ENCODE results near the gene C2CD4D. TPM values are rescaled to one million over a fixed set of nuclear protein-coding genes. Genes with fewer than 3 reads are reported as not detected.

C2CD4D gene
- total RNA-seq = not detected

DNA sequence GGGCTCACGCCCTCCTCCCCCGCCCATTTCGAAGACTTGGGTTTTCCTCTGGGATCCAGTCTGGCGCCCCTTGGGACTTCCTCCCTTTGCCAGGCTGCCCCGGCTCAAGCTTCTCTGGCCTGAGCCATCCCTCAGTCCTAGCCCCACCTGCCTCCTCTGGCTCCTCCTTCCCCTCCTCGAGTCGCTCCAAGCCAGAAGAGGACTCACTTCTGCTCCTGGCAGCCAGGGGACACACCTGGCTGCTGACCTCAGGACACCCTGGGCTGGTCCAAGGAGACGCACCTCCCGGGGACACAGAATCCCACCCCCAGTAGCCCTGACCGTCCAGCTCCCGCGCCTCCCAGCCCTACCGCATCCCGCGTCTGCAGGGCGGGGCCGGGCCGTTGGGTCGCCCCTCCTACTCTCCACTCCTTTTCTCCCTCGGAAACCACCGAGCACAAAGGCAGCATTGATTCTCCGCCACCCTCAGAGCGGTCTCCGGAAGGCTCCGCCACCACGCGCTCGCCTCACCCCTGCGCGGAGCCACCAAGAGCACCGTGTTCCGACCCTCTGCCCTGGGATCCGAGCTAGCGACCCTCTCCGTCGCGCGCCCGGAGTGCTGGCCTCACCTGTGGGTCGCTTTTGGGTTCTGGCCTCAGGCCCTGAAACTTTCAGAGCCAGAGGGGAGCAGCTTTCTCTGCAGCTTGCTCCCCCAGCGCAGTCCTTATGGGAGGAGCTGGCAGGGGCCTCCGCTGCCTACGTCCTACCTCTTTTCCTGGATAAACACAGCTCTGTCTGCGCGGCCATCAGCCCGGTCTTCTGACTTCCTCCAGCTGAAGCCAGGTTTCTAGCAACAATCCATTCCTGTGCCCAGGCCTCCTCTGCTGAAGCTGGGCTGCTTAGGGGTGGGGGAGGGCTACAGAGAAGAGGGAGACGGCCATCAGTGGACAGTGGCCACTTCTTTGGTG is at the start of gene C2CD4D:
Gene C2CD4D (minus strand): TSS at position 364 of the 947 bp plus-strand sequence. CDS start 831 bp downstream, outside the sequence.

DNA sequence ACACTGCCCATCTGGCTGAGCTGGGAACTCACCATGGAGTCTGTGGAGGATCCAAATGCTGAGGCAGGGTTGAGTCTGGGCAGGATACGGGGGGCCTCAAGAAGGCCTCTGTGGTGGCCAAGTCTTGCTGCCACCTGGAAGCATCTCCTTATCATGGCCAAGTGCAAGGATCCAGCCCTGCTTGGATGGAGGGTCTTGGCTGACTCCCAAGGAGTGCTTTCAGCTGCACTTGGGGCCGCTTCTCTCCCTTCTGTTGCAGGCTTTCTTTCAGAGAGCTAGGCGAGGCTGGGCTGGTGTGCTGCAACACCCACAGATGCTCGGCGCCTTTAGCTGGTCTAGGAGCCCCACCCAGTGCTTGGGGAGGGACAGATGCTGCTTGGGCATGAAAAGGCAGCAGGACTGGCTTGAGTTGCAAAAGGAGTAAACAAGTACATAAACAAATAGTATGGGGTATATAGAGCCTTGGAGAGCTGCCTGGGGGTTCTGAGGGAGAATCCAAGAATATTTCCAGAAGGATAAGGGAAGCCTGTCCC is 13.9 kb upstream of the C2CD4D start, which contains the start of gene THEM5:
Gene THEM5 (minus strand): TSS at position 302 of the 533 bp plus-strand sequence. CDS start 147 bp downstream, at position 155.

DNA sequence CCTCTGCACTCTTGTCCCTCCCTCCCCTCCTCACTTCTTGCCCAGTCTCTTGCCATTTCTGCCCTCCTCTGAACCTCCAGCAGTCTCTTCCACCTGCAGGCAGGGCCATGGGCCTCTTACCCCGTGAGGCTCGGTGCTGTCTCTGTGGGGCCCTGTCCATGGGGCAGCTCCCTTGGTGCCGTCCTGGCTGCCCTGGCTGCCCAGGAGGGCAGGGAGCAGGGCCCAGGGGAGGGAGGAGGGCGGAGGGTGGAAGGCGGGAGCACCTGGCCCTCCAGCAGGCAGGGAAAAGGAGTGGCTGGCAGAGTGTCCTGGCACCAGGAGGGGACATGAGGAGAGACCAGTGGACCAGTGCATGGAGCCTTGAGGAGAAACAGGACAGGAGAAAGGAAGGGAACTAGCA is 8.0 kb downstream of the C2CD4D start, which contains the start of gene RORC:
Gene RORC (minus strand): TSS at position 198 of the 400 bp plus-strand sequence. CDS start 38 bp downstream, at position 160.

DNA sequence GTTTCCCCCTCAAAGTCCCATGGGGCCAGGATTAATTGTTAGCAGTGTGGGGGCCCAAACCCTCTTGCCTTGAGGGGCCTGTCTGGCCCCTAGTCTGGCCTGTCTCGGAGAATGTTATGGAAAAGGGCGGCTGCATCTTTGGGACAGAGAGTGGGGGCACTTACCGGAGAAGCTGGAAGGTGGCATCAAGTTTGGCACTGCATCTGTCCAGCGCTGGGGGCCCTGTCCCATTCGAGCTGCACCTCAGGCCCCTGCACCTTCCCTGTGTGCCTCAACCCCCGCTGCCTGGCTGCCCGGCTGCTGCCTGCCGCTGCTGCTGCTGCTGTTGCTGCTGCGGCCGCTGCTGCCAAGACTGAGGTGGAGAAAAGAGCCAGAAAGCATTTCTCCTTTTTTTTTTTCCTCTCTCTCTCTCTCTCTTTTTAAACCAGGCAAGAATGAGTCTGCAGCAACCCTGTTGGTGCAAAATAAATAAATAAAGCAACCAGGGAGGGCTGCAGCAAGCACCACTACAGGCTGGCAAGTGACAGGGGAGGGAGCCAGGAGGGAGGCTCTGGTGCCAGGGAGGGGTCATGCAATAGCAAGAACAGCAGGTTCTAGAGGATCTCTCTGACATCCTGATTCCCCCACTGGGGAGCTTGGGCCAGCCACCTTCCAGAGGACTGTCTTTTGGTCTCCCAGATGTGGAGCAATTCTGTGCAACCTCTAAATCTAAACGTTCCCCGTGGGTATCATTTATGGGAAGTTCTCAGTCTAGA is 34.4 kb downstream of the C2CD4D start, which contains the start of gene LINGO4:
Gene LINGO4 (minus strand): TSS at position 354 of the 755 bp plus-strand sequence. CDS start 2,715 bp downstream, outside the sequence.

DNA sequence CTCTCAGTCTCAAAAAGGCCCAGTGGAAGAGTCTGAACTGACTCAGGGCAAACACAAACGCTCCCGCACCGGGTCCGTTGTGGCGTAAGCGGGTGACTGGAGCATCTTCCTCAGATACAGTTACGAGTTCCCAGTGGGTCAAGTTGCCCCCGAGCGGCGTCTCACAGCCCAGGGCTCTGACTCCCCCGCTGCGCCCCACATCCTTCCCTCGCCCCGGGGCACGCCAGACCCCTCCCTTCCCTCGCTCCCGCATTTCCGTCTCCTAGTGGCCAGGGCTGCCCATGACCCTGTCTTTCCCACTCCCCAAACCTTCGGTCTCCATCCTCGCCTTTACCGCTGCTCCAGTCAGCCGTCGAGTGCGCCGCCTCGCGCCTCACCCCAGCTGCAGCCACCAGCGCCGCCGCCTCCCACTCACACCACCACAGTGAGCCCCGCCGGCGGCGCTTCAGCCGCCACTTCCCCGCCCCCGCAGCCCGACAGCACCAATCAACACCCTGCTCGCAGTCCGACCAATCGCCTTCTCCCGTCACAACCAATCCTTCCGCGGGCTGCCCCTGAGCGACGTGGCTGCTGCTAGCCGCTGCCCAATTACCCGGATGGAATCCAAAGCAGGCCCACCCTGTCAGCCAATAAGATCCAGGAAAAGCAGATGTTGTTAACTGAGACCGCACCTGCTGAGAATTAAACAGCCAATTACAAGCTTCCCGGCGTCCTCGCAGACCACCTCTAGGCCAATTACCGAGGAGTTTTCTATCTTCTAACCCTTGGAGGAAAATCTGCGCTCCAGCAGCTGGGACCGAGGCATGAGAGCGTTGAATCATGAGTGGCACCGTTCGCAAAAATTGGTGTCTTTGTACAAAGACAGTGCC is 49.3 kb downstream of the C2CD4D start, which contains the start of gene TDRKH:
Gene TDRKH (minus strand): TSS at position 430 of the 869 bp plus-strand sequence. CDS start 7,478 bp downstream, outside the sequence.

Small RNA genes lying within 50 kb of the gene (small RNA-seq; reads per million reads assigned to genes)
- not detected for gene RF00019

Other genes starting within 250 kb of the C2CD4D start
- 85.6 TPM for gene SNX27, start 227.8 kb downstream of the C2CD4D start, total RNA-seq
- gene CELF3, start 123.0 kb downstream of the C2CD4D start, total RNA-seq = 36.0 TPM
- 13.4 TPM for gene RIIAD1, start 118.3 kb downstream of the C2CD4D start, total RNA-seq
- gene MRPL9, start 76.3 kb downstream of the C2CD4D start, total RNA-seq = 55.4 TPM
- 18.2 TPM for gene TDRKH, start 49.3 kb downstream of the C2CD4D start, total RNA-seq
- 0.23 TPM for gene LINGO4, start 34.4 kb downstream of the C2CD4D start, total RNA-seq
- gene RORC, start 8.0 kb downstream of the C2CD4D start, total RNA-seq = 0.23 TPM
- not detected for gene THEM5, start 13.9 kb upstream of the C2CD4D start, total RNA-seq
- 9.9 TPM for gene THEM4, start 69.7 kb upstream of the C2CD4D start, total RNA-seq
- 16.4 TPM for gene S100A10, start 154.0 kb upstream of the C2CD4D start, total RNA-seq
- 5.1 TPM for gene S100A11, start 197.2 kb upstream of the C2CD4D start, total RNA-seq
- not detected for gene TCHHL1, start 249.2 kb upstream of the C2CD4D start, total RNA-seq